ENCODE measurements around the gene MPP3. TPM values are rescaled to one million over a fixed set of nuclear protein-coding genes. Genes with fewer than 3 reads are reported as not detected.

The MPP3 gene
- total RNA-seq, 1 experiment from 2014 or later, result 19.5 TPM

- CTCF ChIA-PET, result no interaction called here
- no peak for ATAC-seq
- RAD21 ChIA-PET (ENCODE audit: low non-redundant PET in 1 of 2, low total read pairs in 2 of 2, uncharacterized antibody in 2 of 2, unreplicated experiment in 2 of 2), result no interaction called here
Measured at GRCh38 chr17:43784068-43784467, 48.9 kb downstream of the MPP3 start.

More at GRCh38 chr17:43784068-43784467, 48.9 kb downstream of the MPP3 start:
- no peaks in the 10 kb centered on the region for H3K36me3 ChIP-seq (ENCODE audit: control insufficient read depth in 1 of 2, insufficient read depth in 2 of 2, low read length in 2 of 2)
- H2AFZ ChIP-seq (ENCODE audit: low read depth, low read length, poor library complexity, severe bottlenecking), result no peak overlapping the region
- no peaks in the 10 kb centered on the region for H4K20me1 ChIP-seq (ENCODE audit: insufficient read depth)
- intact Hi-C loops (cut with micrococcal nuclease), result no loop called here
- peaks cover 3 to 8% of the 10 kb centered on the region in 2 experiments; a peak in 3 of 4 replicates for H3K4me1 ChIP-seq (ENCODE audit: control insufficient read depth in 1 of 2, insufficient read depth in 2 of 2, low read length in 2 of 2)
- H3K9me3 ChIP-seq (ENCODE audit: control insufficient read depth in 1 of 2, insufficient read depth in 1 of 2, low read depth in 1 of 2, low read length in 2 of 2), result no peaks in the 10 kb centered on the region
- no TSS peak for BruUV-seq (replicated peaks)
- no peak for DNase-seq (ENCODE audit: low read depth, low spot score)
- H3K27me3 ChIP-seq (ENCODE audit: insufficient read depth, low read length), result no peaks in the 10 kb centered on the region
- no peak overlapping the region for H3K4me3 ChIP-seq (replicated peaks in 1 of 2; ENCODE audit: low read depth in 1 of 2, low read length in 2 of 2)
- H3K9me2 ChIP-seq (ENCODE audit: insufficient read depth), result no peaks in the 10 kb centered on the region
- POLR2A ChIA-PET, result no interaction called here
- H3K79me2 ChIP-seq (ENCODE audit: insufficient read depth, low read length), result no peaks in the 10 kb centered on the region
- no peak overlapping the region for H3K9ac ChIP-seq (ENCODE audit: low read length)
- H3K4me2 ChIP-seq (ENCODE audit: low read length), result no peak overlapping the region
- TF ChIP-seq ZBTB33 (IDR thresholded peaks at IDR 0.05; ENCODE audit: extremely low read depth, insufficient replicate concordance, low read length) (no peak), EGR1 (IDR thresholded peaks at IDR 0.05; ENCODE audit: low read depth) (no peak), SIN3A (IDR thresholded peaks at IDR 0.05; ENCODE audit: low read depth) (no peak), TCF7L2 (IDR thresholded peaks at IDR 0.05; ENCODE audit: borderline replicate concordance, extremely low read depth, insufficient read depth, insufficient read length) (no peak), EZH2phosphoT487 (IDR thresholded peaks at IDR 0.05; ENCODE audit: borderline replicate concordance) (no peak), RAD21 (IDR thresholded peaks at IDR 0.05; ENCODE audit: low read depth) (no peak), REST (IDR thresholded peaks at IDR 0.05; ENCODE audit: low read depth) (no peak), YY1 (IDR thresholded peaks at IDR 0.05; ENCODE audit: extremely low read depth, insufficient replicate concordance, low read depth, low read length) (no peak), JUND (IDR thresholded peaks at IDR 0.05) (no peak)
- H3K27ac ChIP-seq (ENCODE audit: low read depth, low read length), result no peak overlapping the region
